ENCODE data around the gene OR51M1.

OR51M1 gene

GRCh38 chr11:5390210-5390609 lies 6.6 kb downstream of the OR51M1 start:
- no peak for DNase-seq

GRCh38 chr11:5394091-5394490 lies 10.5 kb downstream of the OR51M1 start:
- DNase-seq: no peak

- DNase-seq: no peak
Observed at GRCh38 chr11:5398936-5399335, 15.3 kb downstream of the OR51M1 start.

GRCh38 chr11:5405173-5405572 lies 21.6 kb downstream of the OR51M1 start:
- no peak for DNase-seq

- no peak for DNase-seq
Observed at GRCh38 chr11:5420993-5421392, 37.4 kb downstream of the OR51M1 start.

GRCh38 chr11:5421811-5422210 lies 38.2 kb downstream of the OR51M1 start, which contains the start of gene OR51Q1:
TSS of gene OR51Q1 (plus strand) at chr11:5422111. CDS start at chr11:5422201, 90 bp downstream.
- DNase-seq: no peak

GRCh38 chr11:5423131-5423530 lies 39.5 kb downstream of the OR51M1 start:
- DNase-seq: no peak

GRCh38 chr11:5441414-5441813 lies 57.8 kb downstream of the OR51M1 start, which contains the start of gene OR51I1:
TSS of gene OR51I1 (minus strand) at chr11:5441514. CDS start at chr11:5441514, 0 bp downstream.
- DNase-seq: no peak
